CD4-positive, alpha-beta T cell treated with Interleukin-21 for 1 hour (primary cell): Measurements from ENCODE around the gene GRAMD1B.
"Not testable (repeated sequence)": the region's sequence is repeated elsewhere in the genome, so short reads cannot be mapped to it uniquely, and the experiment has no call there.

Experiments used
- DNase-seq: peaks from one replicate; pipeline ENCODE4 v3.0.0-alpha.2; 2020

Gene GRAMD1B

GRCh38 chr11:123544631-123545375, 114.7 kb downstream of the GRAMD1B start:
- DNase-seq, result no peak

GRCh38 chr11:123545726-123546270, 115.7 kb downstream of the GRAMD1B start:
- no peak for DNase-seq

- DNase-seq, result no peak
These were observed 116.4 kb downstream of the GRAMD1B start for GRCh38 chr11:123546515-123546914.

- no peak for DNase-seq
These were observed 117.1 kb downstream of the GRAMD1B start for GRCh38 chr11:123547180-123547579.

GRCh38 chr11:123548774-123549173, 118.7 kb downstream of the GRAMD1B start:
- DNase-seq, result no peak

- no peak for DNase-seq
These were observed 120.2 kb downstream of the GRAMD1B start for GRCh38 chr11:123549926-123550917.

- no peak for DNase-seq
These were observed 121.0 kb downstream of the GRAMD1B start for GRCh38 chr11:123551079-123551478.

- DNase-seq, result no peak
These were observed 126.6 kb downstream of the GRAMD1B start for GRCh38 chr11:123556633-123557032.

GRCh38 chr11:123558536-123559315, 128.7 kb downstream of the GRAMD1B start:
- no peak for DNase-seq

GRCh38 chr11:123559523-123559955, 129.5 kb downstream of the GRAMD1B start:
- DNase-seq, result no peak

GRCh38 chr11:123560006-123560405, 129.9 kb downstream of the GRAMD1B start:
- DNase-seq, result no peak

GRCh38 chr11:123561431-123561800, 131.3 kb downstream of the GRAMD1B start:
- DNase-seq, result no peak

- DNase-seq, result no peak
These were observed 132.1 kb downstream of the GRAMD1B start for GRCh38 chr11:123562158-123562557.

GRCh38 chr11:123562829-123563228, 132.8 kb downstream of the GRAMD1B start:
- no peak for DNase-seq

- no peak for DNase-seq
These were observed 134.2 kb downstream of the GRAMD1B start for GRCh38 chr11:123564221-123564620.

GRCh38 chr11:123566852-123567251, 136.8 kb downstream of the GRAMD1B start:
- DNase-seq, result no peak

- DNase-seq, result no peak
These were observed 137.4 kb downstream of the GRAMD1B start for GRCh38 chr11:123567466-123567865.

GRCh38 chr11:123568367-123568870, 138.3 kb downstream of the GRAMD1B start:
- DNase-seq, result no peak

- no peak for DNase-seq
These were observed 139.3 kb downstream of the GRAMD1B start for GRCh38 chr11:123569393-123569792.

- no peak for DNase-seq
These were observed 141.0 kb downstream of the GRAMD1B start for GRCh38 chr11:123570939-123571580.

- not testable (repeated sequence) for DNase-seq
These were observed 142.7 kb downstream of the GRAMD1B start for GRCh38 chr11:123572791-123573190.

GRCh38 chr11:123573286-123573685, 143.2 kb downstream of the GRAMD1B start:
- no peak for DNase-seq
